Trophoblast cell (in vitro differentiated cells and primary cell): ENCODE results near the gene TCERG1L.

ENCODE experiments used
- DNase-seq, 2 donors: peaks; one replicate each; pipeline ENCODE4 v3.0.0-alpha.2; 2016
- H2AFZ ChIP-seq: 2 replicates; pipeline ENCODE4 v1.6.1; 2013; ENCODE audit warnings: low read length, moderate library complexity, mild to moderate bottlenecking; ENCODE audit not compliant: insufficient read depth, poor library complexity
- H2AK5ac ChIP-seq: 2 replicates; pipeline ENCODE4 v1.6.1; 2013; ENCODE audit warnings: mild to moderate bottlenecking, low read length
- H2BK120ac ChIP-seq: 2 replicates; pipeline ENCODE4 v1.6.1; 2013; ENCODE audit warnings: low read length, mild to moderate bottlenecking, moderate library complexity; ENCODE audit not compliant: insufficient read depth, poor library complexity
- H2BK12ac ChIP-seq: 2 replicates; pipeline ENCODE4 v1.6.1; 2013; ENCODE audit warnings: mild to moderate bottlenecking, low read length, moderate library complexity
- H2BK5ac ChIP-seq: 2 replicates; pipeline ENCODE4 v1.6.1; 2013; ENCODE audit warnings: low read length, low read depth, moderate library complexity, mild to moderate bottlenecking; ENCODE audit not compliant: poor library complexity
- H3K14ac ChIP-seq: 2 replicates; pipeline ENCODE4 v1.6.1; 2013; ENCODE audit warnings: mild to moderate bottlenecking, low read length
- H3K18ac ChIP-seq: 2 replicates; pipeline ENCODE4 v1.6.1; 2013; ENCODE audit warnings: mild to moderate bottlenecking, low read length
- H3K23ac ChIP-seq: 2 replicates; pipeline ENCODE4 v1.6.1; 2013; ENCODE audit warnings: low read length
- H3K27ac ChIP-seq: 2 replicates; pipeline ENCODE4 v1.5.1; 2013; ENCODE audit warnings: low read depth, mild to moderate bottlenecking, inconsistent platforms, low read length, moderate library complexity
- H3K27me3 ChIP-seq: 2 replicates; pipeline ENCODE4 v1.6.1; 2013; ENCODE audit warnings: inconsistent platforms, mild to moderate bottlenecking, low read length, moderate library complexity; ENCODE audit not compliant: insufficient read depth
- H3K36me3 ChIP-seq, 2 experiments: 1 replicate in 1 of 2; 2 replicates in 1 of 2; pipeline ENCODE4 v1.6.1; 2013; ENCODE audit warnings: low read length in 2 of 2, mild to moderate bottlenecking in 2 of 2, moderate library complexity in 1 of 2; ENCODE audit not compliant: insufficient read depth in 2 of 2, control insufficient read depth in 1 of 2
- H3K4ac ChIP-seq: 2 replicates; pipeline ENCODE4 v1.6.1; 2013; ENCODE audit warnings: low read depth, mild to moderate bottlenecking, low read length, moderate library complexity
- H3K4me1 ChIP-seq, 2 experiments: 1 replicate in 1 of 2; 2 replicates in 1 of 2; pipeline ENCODE4 v1.6.1; 2013; ENCODE audit warnings: low read length in 2 of 2, mild to moderate bottlenecking in 2 of 2, moderate library complexity in 1 of 2; ENCODE audit not compliant: insufficient read depth in 2 of 2, control insufficient read depth in 1 of 2
- H3K4me2 ChIP-seq: 2 replicates; pipeline ENCODE4 v1.6.1; 2013; ENCODE audit warnings: inconsistent platforms, mild to moderate bottlenecking, low read length, moderate library complexity
- H3K4me3 ChIP-seq: 2 replicates; pipeline ENCODE4 v1.5.1; 2013; ENCODE audit warnings: mild to moderate bottlenecking, low read depth, low read length, inconsistent platforms
- H3K79me1 ChIP-seq: one replicate; pipeline ENCODE4 v1.6.1; 2013; ENCODE audit warnings: low read length
- H3K79me2 ChIP-seq: 2 replicates; pipeline ENCODE4 v1.6.1; 2013; ENCODE audit warnings: low read length, mild to moderate bottlenecking; ENCODE audit not compliant: control insufficient read depth, insufficient read depth, poor library complexity
- H3K9ac ChIP-seq: 2 replicates; pipeline ENCODE4 v1.6.1; 2013; ENCODE audit warnings: mild to moderate bottlenecking, low read length
- H3K9me3 ChIP-seq: 2 replicates; pipeline ENCODE4 v1.6.1; 2013; ENCODE audit warnings: low read depth, mild to moderate bottlenecking, control low read depth, inconsistent platforms, low read length; ENCODE audit not compliant: insufficient read depth
- H4K12ac ChIP-seq: 2 replicates; pipeline ENCODE4 v1.6.1; 2013; ENCODE audit warnings: low read depth, mild to moderate bottlenecking, low read length, moderate library complexity
- H4K8ac ChIP-seq: 2 replicates; pipeline ENCODE4 v1.6.1; 2013; ENCODE audit warnings: low read depth, mild to moderate bottlenecking, low read length, moderate library complexity
- H4K91ac ChIP-seq: one replicate; pipeline ENCODE4 v1.6.1; 2013; ENCODE audit warnings: low read depth, mild to moderate bottlenecking, low read length, moderate library complexity
- WGBS: extraction: QIAGEN DNeasy Blood & Tissue Kit; methylation state at CpG from one replicate; pipeline ENCODE4 v1.1.7; 2013; ENCODE audit warnings: missing lambda C conversion rate; ENCODE audit not compliant: insufficient read length, insufficient coverage; ENCODE audit errors: extremely low coverage; 5-methylcytosine and 5-hydroxymethylcytosine counted together

Gene TCERG1L

DNA sequence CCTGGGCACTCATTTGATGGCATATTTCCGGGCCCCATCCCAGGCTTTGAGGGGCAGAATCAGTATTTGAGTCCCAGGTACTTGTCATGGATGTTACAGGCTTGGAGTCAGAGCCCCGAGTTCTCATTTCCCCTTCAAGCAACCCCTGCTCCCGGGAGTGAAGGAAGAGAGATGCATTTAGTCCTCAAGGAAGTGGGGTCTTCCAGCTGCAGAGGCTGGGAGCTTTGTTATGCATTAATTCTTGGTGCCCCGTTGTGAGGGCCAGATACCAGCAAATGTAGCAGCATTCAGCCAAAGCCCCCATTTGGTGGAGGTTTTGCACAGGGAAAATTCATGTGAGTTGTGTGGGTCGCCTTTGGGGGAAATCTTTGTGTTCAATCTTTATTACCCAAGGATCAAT is 38.7 kb upstream of the TCERG1L start:
- H2AK5ac ChIP-seq = no peak overlapping the region
- no peak for DNase-seq
- no peak overlapping the region for H3K9ac ChIP-seq
- H3K4me2 ChIP-seq = no peak overlapping the region
- H4K8ac ChIP-seq = no peak overlapping the region
- no peaks in the 10 kb centered on the region for H3K27me3 ChIP-seq
- WGBS = no CpG with 5 or more reads among the region's 5 CpGs
- no peak overlapping the region for H3K27ac ChIP-seq
- no peaks in the 10 kb centered on the region for H3K79me2 ChIP-seq
- no peak overlapping the region for H4K12ac ChIP-seq
- H3K36me3 ChIP-seq = no peaks in the 10 kb centered on the region
- peaks cover 3% of the 10 kb centered on the region for H3K9me3 ChIP-seq
- no peak overlapping the region for H2BK5ac ChIP-seq
- H3K23ac ChIP-seq = no peak overlapping the region
- H2AFZ ChIP-seq = no peak overlapping the region
- no peaks in the 10 kb centered on the region for H3K4me1 ChIP-seq
- no peak overlapping the region for H4K91ac ChIP-seq
- H3K79me1 ChIP-seq = no peaks in the 10 kb centered on the region
- H3K4me3 ChIP-seq = no peak overlapping the region
- H3K18ac ChIP-seq = no peak overlapping the region
- no peak overlapping the region for H2BK12ac ChIP-seq
- H2BK120ac ChIP-seq = no peak overlapping the region
- H3K14ac ChIP-seq = no peak overlapping the region
- H3K4ac ChIP-seq = no peak overlapping the region

DNA sequence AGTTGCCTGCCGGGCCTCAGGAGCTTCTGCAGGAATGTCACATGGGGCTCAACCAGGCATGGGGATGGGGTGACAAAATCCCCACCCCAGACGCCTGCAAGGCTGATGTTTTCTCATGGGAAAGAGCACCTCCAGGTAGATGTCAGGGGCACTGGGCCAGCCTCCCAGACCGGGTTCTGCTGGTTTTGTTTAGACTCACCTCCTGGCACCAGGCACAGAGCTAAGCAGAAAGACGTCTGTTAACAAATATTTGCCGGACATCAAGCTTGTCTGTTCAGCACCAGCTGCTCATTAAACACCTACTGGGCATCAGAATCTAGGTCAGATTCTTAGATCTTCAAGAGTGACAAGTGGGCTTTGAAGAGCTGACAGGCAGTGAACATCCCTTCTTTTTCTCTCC is 34.9 kb upstream of the TCERG1L start:
- Histone ChIP-seq H3K14ac (no peak overlapping the region), H3K9ac (no peak overlapping the region), H2AK5ac (no peak overlapping the region), H3K4ac (no peak overlapping the region), H2AFZ (no peak overlapping the region), H4K8ac (no peak overlapping the region), H2BK120ac (no peak overlapping the region), H3K27ac (no peak overlapping the region), H4K12ac (no peak overlapping the region), H3K36me3 (no peaks in the 10 kb centered on the region), H2BK12ac (no peak overlapping the region), H4K91ac (no peak overlapping the region), H3K4me2 (no peak overlapping the region), H3K27me3 (no peaks in the 10 kb centered on the region), H3K79me2 (no peaks in the 10 kb centered on the region), H3K9me3 (peaks cover 5% of the 10 kb centered on the region), H3K4me1 (no peaks in the 10 kb centered on the region), H3K18ac (no peak overlapping the region), H3K23ac (no peak overlapping the region), H3K79me1 (no peaks in the 10 kb centered on the region), H3K4me3 (no peak overlapping the region), H2BK5ac (no peak overlapping the region)
- WGBS = no CpG with 5 or more reads among the region's 5 CpGs
- no peak for DNase-seq

DNA sequence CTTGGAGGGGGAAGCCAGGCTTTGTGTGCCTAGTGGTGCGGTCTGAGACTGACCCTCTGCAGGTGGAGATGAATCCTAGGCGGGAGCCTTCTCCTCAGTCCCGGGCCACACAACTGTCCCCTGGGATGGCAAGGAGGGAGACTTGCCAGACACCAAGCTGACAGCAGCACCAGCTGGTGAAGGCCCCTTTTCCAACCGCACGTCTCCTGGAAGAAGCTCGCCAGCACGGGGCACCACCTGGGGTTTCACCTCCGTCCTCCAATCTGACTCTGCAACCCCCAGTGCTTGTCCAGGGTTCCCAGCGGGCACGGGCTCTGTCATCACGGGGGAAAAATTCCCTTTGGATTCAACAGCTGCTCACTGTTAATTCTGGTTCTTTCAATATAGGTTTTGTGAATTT is 34.2 kb upstream of the TCERG1L start:
- H3K36me3 ChIP-seq = no peaks in the 10 kb centered on the region
- no peak overlapping the region for H3K23ac ChIP-seq
- H3K79me1 ChIP-seq = no peaks in the 10 kb centered on the region
- no peak for DNase-seq
- H3K14ac ChIP-seq = no peak overlapping the region
- no peaks in the 10 kb centered on the region for H3K4me1 ChIP-seq
- H4K8ac ChIP-seq = no peak overlapping the region
- H2BK120ac ChIP-seq = no peak overlapping the region
- H3K4me3 ChIP-seq = no peak overlapping the region
- H3K79me2 ChIP-seq = no peaks in the 10 kb centered on the region
- H3K4me2 ChIP-seq = no peak overlapping the region
- WGBS = no CpG with 5 or more reads among the region's 11 CpGs
- no peak overlapping the region for H3K9ac ChIP-seq
- H3K9me3 ChIP-seq = peaks cover 5% of the 10 kb centered on the region
- H3K27me3 ChIP-seq = no peaks in the 10 kb centered on the region
- no peak overlapping the region for H2AFZ ChIP-seq
- H4K12ac ChIP-seq = no peak overlapping the region
- no peak overlapping the region for H3K27ac ChIP-seq
- H2AK5ac ChIP-seq = no peak overlapping the region
- H2BK5ac ChIP-seq = no peak overlapping the region
- no peak overlapping the region for H3K4ac ChIP-seq
- no peak overlapping the region for H2BK12ac ChIP-seq
- H4K91ac ChIP-seq = no peak overlapping the region
- no peak overlapping the region for H3K18ac ChIP-seq

DNA sequence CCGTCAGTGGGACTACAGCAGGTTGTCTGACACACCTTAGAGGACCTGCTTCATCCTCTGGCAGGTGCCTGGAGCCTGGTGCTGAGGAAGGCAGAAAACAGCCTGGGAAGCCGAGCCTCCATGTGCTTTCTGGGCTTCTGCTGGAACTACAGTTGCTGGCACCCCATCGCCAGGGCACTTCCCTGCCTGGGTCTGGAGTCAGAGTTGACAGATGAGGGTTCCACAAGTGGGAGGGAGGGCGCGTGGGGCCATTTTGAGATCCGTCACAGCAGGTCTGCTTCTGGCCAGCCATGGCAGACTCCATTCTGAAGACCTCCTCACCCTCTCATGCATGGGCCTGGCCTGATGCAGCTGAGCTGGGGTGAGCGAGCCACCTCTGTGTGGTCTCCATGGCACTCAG is 33.2 kb upstream of the TCERG1L start:
- Histone ChIP-seq H2AFZ (no peak overlapping the region), H2BK12ac (no peak overlapping the region), H3K18ac (no peak overlapping the region), H2BK120ac (no peak overlapping the region), H4K12ac (no peak overlapping the region), H3K9ac (no peak overlapping the region), H3K79me2 (no peaks in the 10 kb centered on the region), H2BK5ac (no peak overlapping the region), H4K8ac (no peak overlapping the region), H3K4me2 (no peak overlapping the region), H3K23ac (no peak overlapping the region), H3K27me3 (no peaks in the 10 kb centered on the region), H3K4me1 (no peaks in the 10 kb centered on the region), H2AK5ac (no peak overlapping the region), H3K79me1 (no peaks in the 10 kb centered on the region), H4K91ac (no peak overlapping the region), H3K4ac (no peak overlapping the region), H3K9me3 (peaks cover 5% of the 10 kb centered on the region), H3K14ac (no peak overlapping the region), H3K36me3 (no peaks in the 10 kb centered on the region), H3K27ac (no peak overlapping the region), H3K4me3 (no peak overlapping the region)
- WGBS = no CpG with 5 or more reads among the region's 7 CpGs
- DNase-seq = no peak
